Stimulated activated CD4-positive, alpha-beta T cell treated with anti-CD3 and anti-CD28 coated beads, Interleukin-15, amount 100 ng/mL, for 48 hours (primary cell): Measurements from ENCODE around the gene CD300A.
"Not testable (repeated sequence)": the region's sequence is repeated elsewhere in the genome, so short reads cannot be mapped to it uniquely, and the experiment has no call there.

Source experiments
- DNase-seq, 2 donors: peaks; one replicate each; pipeline ENCODE4 v3.0.0-alpha.2; 2020; ENCODE audit warnings: low read depth in 2 of 2

The CD300A gene

GRCh38 chr17:74518413-74518981 is 52.1 kb downstream of the CD300A start:
- not testable (repeated sequence) for DNase-seq

DNA sequence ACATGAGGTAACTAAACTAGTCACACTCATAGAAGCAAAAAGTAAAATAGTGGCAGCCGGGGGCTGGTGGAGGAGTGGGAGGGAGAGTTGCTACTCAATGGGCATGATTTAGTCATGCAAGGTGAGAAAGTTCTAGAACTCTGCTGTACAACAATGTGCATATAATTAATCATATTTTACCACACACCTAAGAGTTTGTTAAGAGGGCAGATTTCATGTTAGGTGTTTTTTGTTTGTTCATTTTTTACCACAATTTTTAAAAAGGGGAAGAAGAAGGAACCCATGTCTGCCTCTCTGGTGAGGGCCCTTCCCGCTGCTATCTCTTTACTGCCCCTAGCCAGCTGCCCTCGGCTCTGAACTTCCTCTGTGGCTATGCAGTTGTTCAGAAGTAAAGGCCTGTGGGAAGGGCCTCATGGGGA is 53.6 kb downstream of the CD300A start:
- DNase-seq: no peak

- no peak for DNase-seq
Observed at GRCh38 chr17:74520790-74521480, 54.5 kb downstream of the CD300A start.

DNA sequence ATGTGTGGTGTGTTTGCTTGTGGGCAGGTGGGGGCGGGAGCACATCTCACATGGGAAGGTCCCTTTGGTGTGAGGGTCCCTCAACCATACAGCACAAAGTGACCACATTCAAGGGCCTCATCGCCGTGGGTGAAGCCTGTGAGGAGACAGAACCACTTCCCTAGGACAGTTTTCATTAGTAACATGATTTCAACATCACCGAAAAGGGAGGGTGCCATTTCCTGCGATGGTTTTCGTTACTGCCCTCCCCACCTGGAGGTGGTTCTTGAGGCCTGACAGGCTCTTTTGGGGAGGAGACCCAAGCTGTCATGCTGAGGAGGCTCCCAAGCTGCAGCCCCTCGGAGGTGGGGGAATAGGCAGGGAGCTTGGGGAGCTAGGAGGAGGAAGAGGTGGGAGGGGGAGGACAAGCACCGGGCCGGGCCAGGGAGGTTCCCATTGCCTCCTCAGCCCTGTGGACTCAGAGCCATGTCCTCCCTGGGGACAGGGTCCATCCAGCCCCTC is 55.3 kb downstream of the CD300A start:
- DNase-seq: no peak

DNA sequence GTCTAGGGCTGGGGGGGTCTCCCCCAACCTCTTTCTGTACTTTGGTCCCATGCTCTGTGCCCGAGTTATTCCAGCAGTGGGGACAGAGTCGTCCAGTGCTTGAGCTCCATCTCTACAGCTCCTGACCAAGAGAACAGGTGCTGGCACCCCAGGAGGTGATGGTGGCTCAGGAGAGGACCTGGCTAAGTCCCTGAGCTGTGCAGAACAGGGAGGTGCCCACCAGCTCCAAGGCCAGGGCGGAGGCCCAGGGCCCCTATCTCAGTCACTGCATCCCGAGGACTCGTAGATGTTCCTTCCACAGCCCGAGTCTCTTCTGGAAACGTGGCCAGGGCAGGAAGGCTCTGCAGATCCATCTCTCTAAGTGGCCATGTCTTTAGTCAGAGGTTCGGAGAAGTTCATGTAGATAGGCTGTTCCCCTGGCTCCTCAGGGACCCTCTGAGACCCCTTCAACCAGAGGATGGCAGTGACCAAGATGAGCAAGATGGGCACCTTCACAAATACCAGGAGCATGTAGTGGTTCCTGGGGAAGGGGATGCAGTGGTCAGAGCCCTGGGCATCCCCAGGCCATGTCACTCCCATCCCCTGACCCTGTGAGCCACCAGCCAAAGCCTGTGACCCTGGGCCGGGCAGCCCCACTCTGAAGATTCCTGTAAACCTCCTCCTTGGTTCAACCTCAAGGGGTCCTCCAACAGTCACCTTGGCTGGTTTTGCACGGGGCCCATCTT is 56.1 kb downstream of the CD300A start:
- DNase-seq: no peak

GRCh38 chr17:74523308-74523707 is 56.9 kb downstream of the CD300A start:
- DNase-seq: no peak

DNA sequence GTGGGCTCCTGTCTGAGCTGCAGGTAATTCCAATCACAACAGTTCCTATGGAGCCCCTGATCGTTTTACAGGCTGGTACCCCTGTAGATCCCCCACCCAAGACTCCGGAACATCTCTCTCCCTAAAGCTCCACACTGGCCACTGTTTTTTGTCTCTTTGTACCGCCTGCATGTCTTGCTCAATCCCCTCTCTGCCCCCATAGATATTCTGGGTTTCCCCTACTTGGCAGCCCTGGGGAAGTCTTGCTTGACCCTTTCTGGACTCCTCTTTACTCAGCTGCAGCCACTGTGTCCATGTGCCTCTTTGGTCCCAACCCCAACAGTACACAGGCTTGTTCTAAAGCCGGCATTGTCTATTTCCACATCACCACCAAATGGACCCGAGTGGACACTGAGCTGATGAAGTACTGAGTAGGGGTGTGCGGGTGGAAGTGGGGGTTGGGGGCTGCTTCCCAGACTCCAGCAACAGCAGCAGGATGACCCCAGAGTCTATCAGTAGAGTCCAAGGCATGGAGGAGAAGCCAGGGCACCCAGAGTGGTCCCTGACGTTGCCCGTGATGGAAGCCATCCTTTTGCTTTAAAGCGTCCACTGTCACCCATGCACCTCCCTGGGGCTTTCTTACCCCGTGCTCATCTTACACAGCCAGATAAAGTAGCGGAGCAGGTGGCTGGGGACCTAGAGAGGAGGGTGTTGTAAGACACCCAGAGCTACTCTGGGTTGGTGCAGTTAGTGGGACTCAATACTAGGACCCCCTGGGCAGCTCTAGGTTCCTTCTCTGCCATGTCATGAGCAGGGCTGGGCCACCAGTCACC is 58.4 kb downstream of the CD300A start:
- no peak for DNase-seq

DNA sequence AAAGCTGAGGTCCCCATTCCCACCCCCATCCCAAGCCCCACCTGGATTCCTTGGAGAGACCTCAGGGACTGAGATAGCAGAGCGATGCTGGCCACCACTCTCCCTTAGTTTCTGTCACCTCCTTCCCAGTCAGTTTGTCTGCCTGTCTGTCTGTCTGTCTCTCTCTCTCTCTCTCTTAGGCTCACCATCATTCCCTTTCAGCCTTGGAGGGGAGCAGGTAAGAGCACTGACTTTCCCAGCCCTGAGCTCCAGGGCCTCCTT is 59.0 kb downstream of the CD300A start:
- no peak for DNase-seq

GRCh38 chr17:74525781-74526288 is 59.4 kb downstream of the CD300A start:
- DNase-seq: no peak

GRCh38 chr17:74526681-74527080 is 60.2 kb downstream of the CD300A start:
- no peak for DNase-seq

- no peak for DNase-seq
Observed at GRCh38 chr17:74527081-74527480, 60.6 kb downstream of the CD300A start.

GRCh38 chr17:74527756-74528155 is 61.3 kb downstream of the CD300A start:
- no peak for DNase-seq

DNA sequence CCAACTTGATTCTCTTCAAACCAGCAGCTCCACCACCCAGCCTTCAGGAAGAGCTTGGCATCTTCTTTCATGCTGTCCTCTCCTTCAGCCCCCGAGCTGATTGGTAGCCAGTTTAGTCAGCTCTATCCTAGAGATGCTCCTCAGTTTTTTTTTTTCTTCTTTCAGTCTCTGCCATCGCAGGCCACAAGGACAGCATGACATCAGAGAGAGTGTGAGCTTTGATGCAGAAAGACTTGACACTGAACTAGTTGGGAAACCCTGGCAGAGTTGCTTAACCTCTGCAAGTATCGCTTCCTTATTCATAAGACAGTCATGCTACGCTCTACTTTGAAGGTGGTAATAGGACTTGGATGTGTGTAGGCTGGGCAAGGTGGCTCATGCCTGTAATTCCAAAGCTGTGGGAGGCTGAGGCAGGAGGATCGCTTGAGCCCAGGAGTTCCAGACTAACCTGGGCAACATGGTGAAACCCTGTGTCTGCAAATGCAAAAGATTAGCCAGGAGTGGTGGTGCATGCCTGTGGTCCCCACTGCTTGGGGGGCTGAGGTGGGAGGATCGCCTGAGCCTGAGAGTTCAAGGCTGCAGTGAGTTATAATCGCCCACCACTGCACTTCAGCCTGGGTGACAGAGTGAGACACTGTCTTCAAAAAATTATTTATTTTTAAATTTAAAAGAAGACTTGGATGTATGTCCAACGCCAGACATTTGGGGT is 62.2 kb downstream of the CD300A start:
- no peak for DNase-seq

GRCh38 chr17:74529243-74529642 is 62.8 kb downstream of the CD300A start:
- no peak for DNase-seq

- DNase-seq: no peak
Observed at GRCh38 chr17:74530831-74531150, 64.4 kb downstream of the CD300A start.

DNA sequence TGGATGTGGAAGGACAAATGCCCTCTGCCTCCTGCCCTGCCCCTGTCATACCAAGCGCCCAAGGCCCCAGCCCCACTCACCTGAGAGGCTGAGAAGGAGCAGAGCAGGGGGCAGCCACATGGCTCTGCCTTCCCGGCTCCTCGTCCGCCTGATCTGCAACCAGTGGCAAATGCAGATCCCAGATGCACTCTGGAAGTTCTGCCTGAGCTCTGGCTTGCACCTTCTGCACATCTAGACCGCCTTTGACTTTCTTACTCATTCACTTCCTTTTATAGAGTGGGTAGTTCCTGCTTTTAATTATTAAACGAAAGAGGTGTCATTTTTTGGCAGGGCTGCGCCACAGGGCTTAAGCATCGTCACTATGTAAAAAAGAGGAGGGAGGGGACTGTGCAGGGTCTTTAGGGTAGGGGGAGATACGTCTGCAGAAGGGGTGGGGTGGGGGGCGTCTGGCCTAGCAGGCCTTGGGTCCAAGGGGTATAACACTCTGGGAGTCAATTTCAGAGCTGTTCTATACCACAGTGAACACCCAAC is 64.9 kb downstream of the CD300A start, which contains the start of gene CD300LB:
Gene CD300LB (minus strand): TSS at position 245 of the 531 bp plus-strand sequence. CDS start 125 bp downstream, at position 120.
- DNase-seq: no peak

DNA sequence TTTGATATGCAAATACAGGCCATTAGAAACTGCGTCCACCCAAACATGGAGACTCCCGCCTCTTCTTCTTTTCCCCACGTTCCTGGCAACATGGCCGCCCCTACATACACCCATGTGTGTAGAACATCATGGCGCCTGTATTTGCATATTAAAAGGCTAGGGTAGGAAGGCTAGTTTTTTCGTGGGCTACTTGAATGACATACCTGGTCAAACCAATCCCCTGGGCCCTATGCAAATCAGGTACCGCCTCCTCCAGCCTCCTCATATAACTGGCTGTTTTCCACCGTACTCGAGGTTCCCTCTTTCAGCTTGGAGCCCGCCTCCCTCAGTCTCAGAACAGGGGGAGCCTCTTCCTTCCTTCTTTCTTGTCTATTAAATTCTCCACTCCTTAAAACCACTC is 65.7 kb downstream of the CD300A start:
- no peak for DNase-seq
